Activated CD8-positive, alpha-beta memory T cell treated with anti-CD3 and anti-CD28 coated beads for 1 hour (primary cell): ENCODE data around the gene ADD3.
"Not testable (repeated sequence)": the region's sequence is repeated elsewhere in the genome, so short reads cannot be mapped to it uniquely, and the experiment has no call there.

ENCODE experiments used
- DNase-seq, 2 donors: peaks; one replicate each; pipeline ENCODE4 v3.0.0-alpha.2; 2020; ENCODE audit warnings: low read depth in 1 of 2; ENCODE audit errors: extremely low read depth in 1 of 2

The ADD3 gene

GRCh38 chr10:110032801-110033700 is 25.3 kb downstream of the ADD3 start:
- no peak for DNase-seq

GRCh38 chr10:110033701-110034235 is 26.0 kb downstream of the ADD3 start:
- DNase-seq, result no peak

- DNase-seq, result no peak
Observed at GRCh38 chr10:110034596-110034995, 26.8 kb downstream of the ADD3 start.

GRCh38 chr10:110035070-110035921 is 27.5 kb downstream of the ADD3 start:
- no peak for DNase-seq

GRCh38 chr10:110036640-110037039 is 28.9 kb downstream of the ADD3 start:
- no peak for DNase-seq

GRCh38 chr10:110039254-110039653 is 31.5 kb downstream of the ADD3 start:
- no peak for DNase-seq

- no peak for DNase-seq
Observed at GRCh38 chr10:110040108-110040507, 32.3 kb downstream of the ADD3 start.

- no peak for DNase-seq
Observed at GRCh38 chr10:110040767-110041478, 33.1 kb downstream of the ADD3 start.

- DNase-seq, result no peak
Observed at GRCh38 chr10:110041479-110041829, 33.7 kb downstream of the ADD3 start.

- DNase-seq, result no peak
Observed at GRCh38 chr10:110042181-110042580, 34.4 kb downstream of the ADD3 start.

- DNase-seq, result no peak
Observed at GRCh38 chr10:110042891-110043290, 35.1 kb downstream of the ADD3 start.

- no peak for DNase-seq
Observed at GRCh38 chr10:110044681-110045080, 36.9 kb downstream of the ADD3 start.

GRCh38 chr10:110045772-110046171 is 38.0 kb downstream of the ADD3 start:
- no peak for DNase-seq

- DNase-seq, result not testable (repeated sequence)
Observed at GRCh38 chr10:110048145-110048544, 40.4 kb downstream of the ADD3 start.

- DNase-seq, result no peak
Observed at GRCh38 chr10:110048781-110049180, 41.0 kb downstream of the ADD3 start.

GRCh38 chr10:110049889-110050591 is 42.3 kb downstream of the ADD3 start:
- not testable (repeated sequence) for DNase-seq

GRCh38 chr10:110051487-110051886 is 43.7 kb downstream of the ADD3 start:
- DNase-seq, result no peak

- DNase-seq, result no peak
Observed at GRCh38 chr10:110052916-110053315, 45.1 kb downstream of the ADD3 start.

- no peak for DNase-seq
Observed at GRCh38 chr10:110056822-110057221, 49.0 kb downstream of the ADD3 start.

GRCh38 chr10:110057456-110057855 is 49.7 kb downstream of the ADD3 start:
- DNase-seq, result no peak
